ENCODE data around the gene ASXL1.

The ASXL1 gene

DNA sequence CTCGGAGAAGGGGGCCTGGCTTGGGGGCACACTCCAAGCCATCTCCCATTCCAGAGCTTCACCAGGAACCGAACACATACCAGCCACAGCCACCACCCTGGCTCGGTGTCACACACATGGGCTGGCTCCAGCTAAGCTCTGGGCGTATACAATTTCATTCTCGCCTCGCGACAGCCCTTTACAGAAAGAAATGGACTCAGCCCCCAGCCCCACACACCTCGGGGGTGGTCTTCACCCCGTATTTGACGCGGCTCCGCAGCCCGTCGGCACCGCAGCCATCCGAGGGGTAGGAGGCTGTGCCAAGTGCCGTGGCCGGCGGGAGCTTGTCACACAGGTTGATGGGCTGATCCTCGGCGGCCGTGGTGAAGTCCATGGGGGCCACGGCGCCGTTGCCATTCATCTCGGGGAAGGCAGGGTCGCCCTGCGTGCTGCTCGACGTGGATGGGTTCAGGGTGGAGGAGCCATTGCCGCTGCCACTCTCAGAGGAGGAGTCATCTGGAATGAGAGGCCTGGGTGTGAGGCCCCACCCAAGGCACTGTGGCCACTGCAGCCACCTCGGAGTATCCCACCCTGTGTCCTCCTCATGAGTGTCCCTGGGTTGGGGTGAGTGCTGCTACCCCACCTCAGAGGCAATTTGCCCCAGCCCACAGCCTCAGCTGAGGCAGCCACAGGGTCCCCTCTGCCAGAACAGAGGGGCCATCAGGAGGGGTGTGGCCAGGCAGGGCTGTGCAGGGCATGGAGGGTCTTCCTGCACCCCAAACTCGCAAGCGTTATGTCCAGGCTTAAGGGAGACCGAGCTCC, 98.0 kb downstream of the ASXL1 start:
- TF ChIP-seq TAF1 (IDR thresholded peaks at IDR 0.05; ENCODE audit: borderline replicate concordance, insufficient read depth, low read length) (no peak), SIN3A (IDR thresholded peaks at IDR 0.05; ENCODE audit: borderline replicate concordance, insufficient read depth, low read length) (no peak), FOXP2 (optimal IDR thresholded peaks at IDR 0.05; ENCODE audit: borderline replicate concordance, extremely low read depth, extremely low read length, insufficient read depth) (no peak), POLR2AphosphoS5 (IDR thresholded peaks at IDR 0.05; ENCODE audit: low read depth, low read length) (no peak)
- TF ChIP-seq, protein P1, sequence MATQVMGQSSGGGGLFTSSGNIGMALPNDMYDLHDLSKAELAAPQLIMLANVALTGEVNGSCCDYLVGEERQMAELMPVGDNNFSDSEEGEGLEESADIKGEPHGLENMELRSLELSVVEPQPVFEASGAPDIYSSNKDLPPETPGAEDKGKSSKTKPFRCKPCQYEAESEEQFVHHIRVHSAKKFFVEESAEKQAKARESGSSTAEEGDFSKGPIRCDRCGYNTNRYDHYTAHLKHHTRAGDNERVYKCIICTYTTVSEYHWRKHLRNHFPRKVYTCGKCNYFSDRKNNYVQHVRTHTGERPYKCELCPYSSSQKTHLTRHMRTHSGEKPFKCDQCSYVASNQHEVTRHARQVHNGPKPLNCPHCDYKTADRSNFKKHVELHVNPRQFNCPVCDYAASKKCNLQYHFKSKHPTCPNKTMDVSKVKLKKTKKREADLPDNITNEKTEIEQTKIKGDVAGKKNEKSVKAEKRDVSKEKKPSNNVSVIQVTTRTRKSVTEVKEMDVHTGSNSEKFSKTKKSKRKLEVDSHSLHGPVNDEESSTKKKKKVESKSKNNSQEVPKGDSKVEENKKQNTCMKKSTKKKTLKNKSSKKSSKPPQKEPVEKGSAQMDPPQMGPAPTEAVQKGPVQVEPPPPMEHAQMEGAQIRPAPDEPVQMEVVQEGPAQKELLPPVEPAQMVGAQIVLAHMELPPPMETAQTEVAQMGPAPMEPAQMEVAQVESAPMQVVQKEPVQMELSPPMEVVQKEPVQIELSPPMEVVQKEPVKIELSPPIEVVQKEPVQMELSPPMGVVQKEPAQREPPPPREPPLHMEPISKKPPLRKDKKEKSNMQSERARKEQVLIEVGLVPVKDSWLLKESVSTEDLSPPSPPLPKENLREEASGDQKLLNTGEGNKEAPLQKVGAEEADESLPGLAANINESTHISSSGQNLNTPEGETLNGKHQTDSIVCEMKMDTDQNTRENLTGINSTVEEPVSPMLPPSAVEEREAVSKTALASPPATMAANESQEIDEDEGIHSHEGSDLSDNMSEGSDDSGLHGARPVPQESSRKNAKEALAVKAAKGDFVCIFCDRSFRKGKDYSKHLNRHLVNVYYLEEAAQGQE (IDR thresholded peaks at IDR 0.05; ENCODE audit: insufficient read depth in 1 of 2, low read depth in 2 of 2, low read length in 2 of 2): no peak

DNA sequence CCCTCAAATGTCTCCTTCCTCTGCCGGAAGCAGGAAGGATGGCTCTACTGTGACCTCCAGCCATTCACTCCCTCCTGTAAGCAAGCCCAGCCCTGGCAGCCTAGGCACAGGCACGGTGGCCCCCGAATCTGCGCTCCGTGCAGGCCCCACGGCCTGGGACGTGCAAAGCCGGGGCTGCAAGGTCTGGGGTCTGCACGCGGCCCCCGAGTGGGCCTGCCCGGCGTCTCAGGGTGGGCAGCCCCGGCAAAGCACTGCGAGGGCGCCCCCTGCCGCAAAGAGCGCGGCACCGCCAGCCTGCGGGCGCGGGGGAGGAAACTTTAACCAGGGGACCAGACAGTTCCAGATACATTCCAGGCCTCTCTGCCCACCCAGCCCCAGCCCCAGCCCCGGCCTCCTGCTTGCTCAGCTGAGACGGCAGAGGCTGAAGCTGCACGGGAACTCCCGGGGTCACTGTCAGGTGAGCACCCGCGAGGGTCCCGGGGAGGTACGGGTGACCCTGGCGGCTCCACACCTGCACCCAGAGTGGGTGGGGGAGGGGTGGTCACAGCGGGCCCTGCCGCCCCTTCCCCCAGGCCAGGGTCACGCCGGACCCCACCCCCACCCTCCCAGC, 98.8 kb downstream of the ASXL1 start:
- TF ChIP-seq, protein P1 (IDR thresholded peaks at IDR 0.05; ENCODE audit: insufficient read depth in 1 of 2, low read depth in 2 of 2, low read length in 2 of 2): no peak
- TF ChIP-seq TAF1 (IDR thresholded peaks at IDR 0.05; ENCODE audit: borderline replicate concordance, insufficient read depth, low read length): no peak
- no peak for TF ChIP-seq POLR2AphosphoS5 (IDR thresholded peaks at IDR 0.05; ENCODE audit: low read depth, low read length)
- no peak for TF ChIP-seq FOXP2 (optimal IDR thresholded peaks at IDR 0.05; ENCODE audit: borderline replicate concordance, extremely low read depth, extremely low read length, insufficient read depth)
- TF ChIP-seq SIN3A (IDR thresholded peaks at IDR 0.05; ENCODE audit: borderline replicate concordance, insufficient read depth, low read length): no peak

DNA sequence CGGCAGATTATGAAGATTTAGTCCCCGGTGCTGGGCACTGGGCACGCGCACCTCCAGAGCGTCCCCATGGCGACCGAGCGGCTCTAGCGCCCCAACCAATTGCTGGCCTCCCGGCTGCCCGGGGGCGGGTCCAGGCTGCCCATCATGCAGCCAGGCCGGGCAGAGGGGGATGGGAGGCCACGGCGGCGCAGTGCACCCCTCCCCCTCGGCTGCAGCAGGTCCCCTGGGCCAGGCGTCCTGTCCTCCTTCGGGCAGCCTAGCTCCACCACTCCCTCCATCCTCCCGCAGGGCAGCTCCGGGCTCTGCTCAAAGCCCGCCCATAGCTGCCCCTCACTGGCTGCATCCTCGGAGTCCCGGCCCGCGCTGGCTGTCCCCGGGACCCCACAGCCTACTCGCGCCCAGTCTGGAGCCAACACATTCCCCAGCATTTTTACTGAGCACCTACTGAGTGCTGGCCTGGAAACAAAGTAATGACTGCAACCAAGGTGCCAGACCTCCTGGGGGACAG, 99.4 kb downstream of the ASXL1 start:
- TF ChIP-seq POLR2AphosphoS5 (IDR thresholded peaks at IDR 0.05; ENCODE audit: low read depth, low read length): 0 out of 2 replicates have a peak, but pooled peaks have one; percentile 24
- TF ChIP-seq, protein P1 (IDR thresholded peaks at IDR 0.05; ENCODE audit: insufficient read depth in 1 of 2, low read depth in 2 of 2, low read length in 2 of 2): no peak

DNA sequence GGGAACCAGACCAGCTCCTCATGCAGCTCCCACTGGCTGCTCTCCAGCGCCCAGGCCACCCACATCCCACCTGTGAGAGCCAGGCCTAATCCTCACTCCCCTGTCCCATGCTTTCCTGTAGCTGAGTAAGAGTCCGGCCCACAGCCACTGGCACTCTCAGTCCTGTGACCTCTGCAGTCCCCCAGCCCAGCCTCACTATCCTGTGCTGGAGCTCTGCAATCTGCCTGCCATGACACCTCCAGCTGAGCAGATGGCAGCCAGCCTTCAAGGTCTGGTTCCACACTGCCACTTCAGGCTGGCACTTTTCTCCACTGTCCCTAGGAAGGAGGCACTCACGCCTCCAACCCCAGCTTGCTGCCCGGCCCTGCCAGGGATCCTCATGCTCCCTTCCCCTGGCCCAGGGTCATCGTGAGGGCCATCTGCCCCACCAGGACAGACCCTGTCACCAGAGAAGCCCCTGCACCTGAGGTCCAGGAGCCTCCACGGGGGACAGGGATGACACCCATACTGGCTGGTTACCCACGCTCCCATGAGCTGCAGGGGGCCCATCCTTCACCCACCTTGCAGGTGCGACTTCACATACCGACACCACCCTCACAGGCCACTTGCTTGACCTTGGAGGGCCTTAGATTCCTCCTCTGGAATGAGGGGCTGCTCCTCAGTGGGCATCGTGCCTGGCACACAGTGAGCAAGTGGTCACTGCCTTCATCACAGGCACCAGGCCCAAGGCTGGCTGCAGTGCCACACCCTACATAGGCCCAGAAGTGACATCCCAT, 100.1 kb downstream of the ASXL1 start:
- TF ChIP-seq POLR2AphosphoS5 (IDR thresholded peaks at IDR 0.05; ENCODE audit: low read depth, low read length) (no peak), SIN3A (IDR thresholded peaks at IDR 0.05; ENCODE audit: borderline replicate concordance, insufficient read depth, low read length) (no peak), TAF1 (IDR thresholded peaks at IDR 0.05; ENCODE audit: borderline replicate concordance, insufficient read depth, low read length) (no peak), FOXP2 (optimal IDR thresholded peaks at IDR 0.05; ENCODE audit: borderline replicate concordance, extremely low read depth, extremely low read length, insufficient read depth) (no peak)
- TF ChIP-seq, protein P1 (IDR thresholded peaks at IDR 0.05; ENCODE audit: insufficient read depth in 1 of 2, low read depth in 2 of 2, low read length in 2 of 2): no peak

Data from PFSK-1 (cell line).